GM18907 (cell line): ENCODE measurements around the gene FGF19.

Experiments
- ATAC-seq: cut with Tn5 transposase; IDR thresholded peaks from one replicate; pipeline ENCODE4 v1.9.1; 2021; ENCODE audit warnings: mild to moderate bottlenecking, moderate library complexity; ENCODE audit not compliant: unreplicated experiment

FGF19 gene

DNA sequence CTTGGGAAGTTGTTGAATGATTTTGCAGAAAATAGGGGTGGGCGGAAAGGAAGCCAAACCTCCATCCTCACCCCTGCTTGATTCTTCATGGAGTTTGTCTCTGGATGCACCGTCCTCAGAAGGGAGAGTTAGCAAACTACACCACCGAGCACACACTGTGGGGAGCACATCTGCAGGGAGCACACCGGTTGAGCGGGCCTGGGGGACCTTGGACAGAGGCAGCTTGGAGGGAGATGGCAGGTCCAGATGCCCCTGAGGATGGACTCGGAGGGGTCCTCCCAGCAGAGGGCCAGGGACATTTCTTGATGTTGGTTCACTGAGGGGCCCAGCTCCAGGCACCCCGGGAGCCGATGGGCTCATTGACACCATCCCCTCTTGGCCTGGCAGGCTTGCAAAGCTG, 15.1 kb upstream of the FGF19 start:
- no peak for ATAC-seq

DNA sequence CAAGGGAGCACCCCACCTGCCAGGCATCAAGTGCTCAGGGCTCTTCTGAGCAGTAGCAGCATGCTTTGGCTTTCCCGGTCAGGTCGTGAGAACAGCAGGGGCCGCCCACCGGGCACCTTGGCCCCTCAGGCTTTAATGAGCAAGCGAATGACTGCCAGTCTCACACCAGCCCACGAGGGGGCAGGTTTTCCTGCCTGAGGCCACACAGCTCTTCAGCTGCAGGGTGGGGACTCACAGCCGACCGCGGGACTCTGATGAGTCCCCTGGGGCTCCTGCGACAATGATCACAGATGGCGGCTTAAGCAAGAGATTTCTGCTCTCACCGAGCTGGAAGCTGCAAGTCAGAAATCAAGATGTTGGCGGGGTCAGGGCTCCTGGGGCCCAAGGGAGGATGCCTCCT, 14.3 kb upstream of the FGF19 start:
- ATAC-seq, result no peak

DNA sequence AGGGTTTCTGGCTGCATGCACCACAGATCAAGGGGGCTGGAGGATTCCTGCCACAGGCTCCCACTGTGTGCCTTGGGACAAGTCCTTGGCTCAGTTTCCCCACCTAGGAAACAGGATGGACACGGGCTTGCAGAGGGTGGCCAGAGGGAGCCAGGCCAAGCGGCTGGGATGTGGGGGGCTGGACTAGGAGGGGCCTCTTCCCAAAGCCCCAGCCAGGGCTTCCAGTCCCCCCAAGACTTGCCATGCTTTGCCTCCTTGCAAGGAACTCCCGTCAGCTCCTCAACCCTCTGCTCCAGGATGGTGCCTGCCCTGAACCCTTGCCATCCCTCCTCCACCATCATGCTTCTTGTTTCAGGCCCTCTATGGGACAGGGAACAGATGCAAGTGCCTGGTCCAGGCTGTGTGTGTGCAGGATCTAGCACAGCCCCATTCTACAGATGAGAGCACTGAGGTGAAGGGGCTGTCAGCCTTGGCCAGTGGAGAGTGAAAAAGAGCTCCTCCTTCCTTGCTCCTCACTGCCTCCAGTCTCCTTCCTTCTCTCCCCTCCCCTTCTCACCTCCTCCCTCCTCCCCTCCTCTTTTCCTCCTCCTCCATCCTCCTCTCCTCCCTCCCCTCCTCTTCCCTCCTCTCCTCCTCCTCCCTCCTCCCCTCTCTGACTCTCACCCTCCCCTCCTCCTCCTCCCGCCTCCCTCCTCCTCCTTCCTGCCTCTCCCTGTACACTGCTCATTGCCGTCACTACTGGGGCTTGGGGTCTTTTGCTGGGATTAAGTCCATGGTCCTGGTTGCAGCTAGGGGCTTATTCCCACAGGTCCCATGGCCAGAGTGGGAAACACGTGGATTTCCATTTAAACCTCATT, 13.3 kb upstream of the FGF19 start:
- ATAC-seq, result no peak

DNA sequence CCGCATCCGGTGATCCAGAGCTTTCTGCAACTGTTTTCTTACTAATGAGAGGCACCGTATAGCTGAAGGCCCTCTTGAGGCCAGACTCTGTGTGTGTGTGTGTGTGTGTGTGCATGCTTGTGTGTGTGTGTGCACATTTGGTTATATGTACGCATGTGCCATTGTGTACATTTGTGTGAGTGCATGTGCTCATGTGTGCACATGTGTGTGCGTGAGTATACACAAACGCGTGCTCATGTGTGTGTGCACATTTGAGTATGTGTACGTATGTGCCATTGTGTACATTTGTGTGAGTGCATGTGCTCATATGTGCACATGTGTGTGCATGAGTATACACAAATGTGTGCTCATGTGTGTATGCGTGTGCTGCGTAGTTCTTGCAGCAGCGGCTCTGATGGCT, 12.3 kb upstream of the FGF19 start:
- ATAC-seq, result no peak

DNA sequence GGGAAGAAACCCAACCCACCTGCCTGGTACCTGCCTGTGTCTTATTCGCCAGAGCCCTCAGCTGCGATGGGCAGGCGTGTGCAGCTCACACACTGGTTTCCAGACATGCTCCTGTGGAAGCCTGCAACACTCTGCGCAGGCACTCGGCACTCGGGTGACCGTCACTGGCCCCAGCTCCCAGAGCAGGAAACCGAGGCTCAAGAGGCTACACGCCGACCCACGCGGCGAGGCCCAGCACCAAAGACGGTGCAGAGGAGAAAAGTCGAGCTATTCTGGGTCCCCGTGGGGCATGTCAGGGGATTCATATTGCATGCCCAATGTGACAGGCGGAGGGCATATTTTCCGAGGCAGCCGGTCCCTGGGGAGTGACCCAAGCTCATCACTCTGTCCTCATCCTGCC, 11.6 kb upstream of the FGF19 start:
- ATAC-seq, result no peak

DNA sequence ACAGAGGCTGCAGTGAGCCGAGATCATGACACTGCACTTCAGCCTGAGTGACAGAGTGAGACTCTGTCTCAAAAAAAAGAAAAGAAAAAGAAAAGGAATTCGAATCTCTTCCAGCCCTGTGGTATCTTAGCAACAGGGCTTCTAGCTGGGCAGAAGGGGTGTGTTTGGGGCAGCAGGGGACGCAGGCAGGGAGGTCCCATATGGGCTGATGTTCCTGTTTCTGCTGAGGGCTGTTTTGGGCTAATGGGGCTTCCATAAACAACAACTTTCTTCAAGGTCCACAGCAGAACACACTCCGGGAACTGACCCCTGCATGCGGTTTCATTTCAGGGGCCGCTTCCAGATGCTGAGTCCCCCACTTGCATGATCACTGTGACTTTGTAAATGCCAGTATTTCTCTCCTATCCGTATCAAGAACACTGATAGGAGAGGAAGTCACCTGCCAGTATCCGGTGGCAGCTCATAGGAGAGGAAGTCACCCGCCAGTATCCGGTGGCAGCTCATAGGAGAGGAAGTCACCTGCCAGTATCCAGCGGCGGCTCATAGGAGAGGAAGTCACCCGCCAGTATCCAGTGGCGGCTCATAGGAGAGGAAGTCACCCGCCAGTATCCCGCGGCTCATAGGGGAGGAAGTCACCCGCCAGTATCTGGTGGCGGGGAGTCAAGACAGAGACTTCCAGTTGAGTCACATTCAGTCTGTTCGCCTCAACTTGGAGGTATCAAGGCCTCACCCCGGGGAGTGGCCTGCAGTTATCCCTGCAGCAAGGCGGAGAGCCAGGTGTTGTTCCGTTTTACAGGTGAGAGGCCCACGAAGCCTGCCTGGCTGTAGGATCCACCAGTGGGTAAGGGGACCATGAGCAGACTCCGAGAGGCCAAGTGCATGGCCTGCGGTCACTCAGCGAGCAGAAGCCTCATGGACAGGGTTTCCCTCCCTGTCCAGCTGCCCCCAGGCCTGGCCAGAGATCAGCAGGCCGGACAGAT, 8.3 kb upstream of the FGF19 start:
- no peak for ATAC-seq

DNA sequence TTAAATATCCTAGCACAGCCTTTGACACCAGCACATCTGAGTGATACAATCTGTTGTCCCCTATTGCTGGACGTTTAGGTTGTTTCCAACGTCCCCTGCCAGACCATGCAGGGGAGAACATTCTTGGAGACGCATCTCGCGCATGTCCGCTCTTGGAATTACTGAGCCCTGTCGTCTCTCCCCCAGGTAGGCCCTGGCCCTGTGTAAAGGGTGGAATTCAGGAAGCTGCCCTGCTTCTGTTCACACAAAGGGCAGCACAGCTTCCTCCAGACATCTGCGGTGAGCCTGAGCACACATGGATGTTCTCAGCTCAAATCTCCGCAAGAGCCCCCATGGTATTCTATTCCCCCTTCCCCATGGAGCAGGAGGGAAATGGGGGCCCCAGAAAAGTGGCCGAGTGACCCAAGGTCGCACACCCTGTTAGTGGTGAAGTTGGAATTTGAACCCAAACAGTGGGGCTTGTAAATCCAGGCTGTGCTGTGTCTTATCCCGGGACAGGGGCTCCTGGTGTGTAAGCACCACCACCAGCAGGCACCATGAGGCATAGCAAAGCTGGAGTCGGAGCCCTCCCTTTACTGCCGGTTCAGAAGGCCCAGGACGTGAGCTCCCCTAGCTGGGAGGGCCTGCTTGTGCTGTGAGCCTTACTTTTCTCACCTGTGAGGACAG, 5.0 kb upstream of the FGF19 start:
- no peak for ATAC-seq

DNA sequence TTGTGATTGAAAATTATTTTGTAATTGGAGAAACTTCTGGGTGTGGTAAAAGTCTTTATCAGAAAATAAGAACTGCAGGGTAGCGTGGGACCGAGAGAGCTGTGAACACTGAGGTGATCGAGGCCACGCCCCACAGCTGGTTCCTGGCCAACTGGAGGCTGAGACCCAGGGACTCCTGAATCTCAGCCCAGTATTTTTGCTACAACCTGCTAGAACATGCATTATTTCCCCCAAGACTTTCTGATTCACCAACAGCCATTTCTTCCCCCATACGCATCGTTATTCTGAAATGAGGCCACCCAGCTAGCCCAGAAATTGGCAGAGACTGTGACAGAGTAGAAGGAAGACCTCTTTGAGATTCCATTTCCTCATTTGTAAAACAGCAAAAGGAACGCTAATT, 3.4 kb upstream of the FGF19 start:
- no peak for ATAC-seq

DNA sequence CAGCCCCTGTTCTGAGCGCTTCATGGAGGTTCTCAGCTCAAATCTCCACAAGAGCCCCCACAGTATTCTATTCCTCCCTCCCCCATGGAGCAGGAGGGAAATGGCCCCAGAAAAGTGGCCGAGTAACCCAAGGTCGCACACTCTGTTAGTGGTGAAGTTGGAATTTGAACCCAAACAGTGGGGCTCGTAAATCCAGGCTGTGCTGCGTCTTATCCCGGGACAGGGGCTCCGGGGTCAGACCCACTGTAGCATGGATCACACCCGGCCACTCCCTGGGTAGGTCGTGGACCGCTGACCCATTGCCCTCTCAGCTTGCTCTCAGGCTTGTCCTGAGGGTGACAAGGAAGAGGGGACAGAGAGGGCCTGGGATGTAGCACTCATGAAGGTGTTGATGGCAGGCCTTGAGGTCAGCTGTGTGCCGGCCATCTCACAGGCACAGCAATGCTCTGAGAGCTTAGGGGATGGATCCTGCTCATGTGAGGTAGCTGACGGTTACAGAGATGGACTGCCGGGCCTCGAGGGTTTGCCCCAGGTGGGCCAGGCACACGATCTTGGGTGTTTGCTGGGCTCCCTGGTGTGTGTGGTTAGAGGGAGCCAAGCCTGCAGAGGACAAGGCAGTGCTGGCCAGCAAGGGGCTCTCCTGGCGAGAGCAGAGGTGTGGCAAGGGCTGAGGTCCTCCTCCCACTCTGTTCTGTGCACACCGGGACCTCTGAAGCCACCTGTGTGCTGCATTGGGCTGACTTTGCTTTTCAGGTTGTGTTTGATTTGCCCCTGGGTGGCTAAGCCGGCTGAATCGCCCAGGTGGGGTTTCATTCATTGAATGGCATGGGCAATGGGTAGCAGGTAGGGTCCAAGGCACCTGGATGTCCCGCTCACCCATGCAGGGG, 2.3 kb upstream of the FGF19 start:
- no peak for ATAC-seq

DNA sequence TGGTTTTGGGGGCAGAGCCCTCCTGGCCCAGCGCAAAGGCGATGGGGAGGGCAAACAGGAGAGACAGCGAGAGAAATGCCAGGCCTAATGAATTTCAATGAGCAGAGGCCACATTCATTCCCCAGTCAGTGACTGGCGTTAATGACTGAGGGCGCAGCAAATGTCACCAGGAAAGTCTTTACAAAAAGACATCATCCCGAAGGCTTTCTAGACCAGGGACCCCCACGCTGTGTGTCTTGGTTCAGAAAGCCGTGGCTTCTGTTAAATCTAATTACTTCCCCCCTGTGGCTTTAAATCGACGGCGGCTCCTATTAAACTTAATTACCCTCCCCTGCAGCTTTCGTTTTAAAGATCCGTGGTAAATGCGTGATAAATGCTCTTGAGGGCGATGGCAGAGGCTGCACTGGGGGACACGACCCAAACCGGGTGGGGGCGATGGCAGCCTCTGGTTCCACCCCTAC, 1.6 kb upstream of the FGF19 start:
- ATAC-seq, result no peak

DNA sequence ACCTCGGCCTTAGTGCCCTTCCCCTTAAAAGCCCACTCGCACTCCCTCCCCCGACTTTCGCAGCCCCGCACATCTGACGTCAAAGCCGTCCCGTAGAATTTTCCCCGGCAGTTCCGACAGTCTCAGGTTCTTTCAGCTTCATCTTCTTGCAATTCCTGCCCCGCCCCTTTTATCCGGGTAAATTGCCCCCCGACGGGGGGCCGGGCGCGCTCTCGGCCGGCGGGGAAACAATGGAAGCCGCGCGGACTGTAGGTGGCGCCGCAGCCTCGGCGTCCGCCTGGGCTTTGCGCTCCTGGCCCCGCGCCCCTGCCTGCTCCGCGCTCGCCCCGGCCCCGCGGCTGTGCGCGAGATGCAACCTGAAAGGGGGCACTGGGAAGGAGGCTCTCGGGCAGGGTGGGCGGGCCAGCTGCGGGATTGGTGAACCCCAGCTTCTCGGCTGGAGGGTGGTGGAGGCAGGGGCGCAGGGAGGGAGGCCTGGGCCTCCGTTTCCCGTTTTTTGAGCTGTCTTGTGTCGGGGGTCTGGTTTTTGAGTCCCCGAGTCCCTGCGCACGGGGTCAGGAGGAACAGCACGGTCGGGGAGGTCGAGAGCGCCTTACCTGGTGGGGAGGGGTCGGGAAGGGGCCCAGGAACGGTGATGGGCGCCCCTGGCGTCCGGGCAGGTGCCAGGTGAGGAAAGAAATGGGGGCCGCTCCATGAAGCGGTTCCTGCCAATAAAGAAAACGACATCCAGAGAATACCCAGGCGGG, 859 bp upstream of the FGF19 start:
- no peak for ATAC-seq

DNA sequence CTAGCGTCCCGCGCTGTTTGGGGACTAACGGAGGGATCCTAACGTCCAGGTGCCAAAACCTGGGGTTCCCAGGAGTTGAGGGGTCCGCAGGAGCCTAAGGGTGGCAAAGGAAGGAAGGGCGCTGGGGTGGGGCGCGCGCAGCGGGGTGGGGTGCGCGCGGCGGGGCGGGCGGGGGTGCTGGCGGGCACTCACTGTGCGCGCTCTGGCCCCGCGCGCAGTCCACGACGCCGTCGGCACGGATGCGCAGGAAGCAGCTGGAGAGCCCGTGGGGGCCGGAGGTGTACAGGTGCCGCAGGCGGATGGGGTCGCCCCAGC, 412 bp downstream of the FGF19 start:
- ATAC-seq, result no peak

DNA sequence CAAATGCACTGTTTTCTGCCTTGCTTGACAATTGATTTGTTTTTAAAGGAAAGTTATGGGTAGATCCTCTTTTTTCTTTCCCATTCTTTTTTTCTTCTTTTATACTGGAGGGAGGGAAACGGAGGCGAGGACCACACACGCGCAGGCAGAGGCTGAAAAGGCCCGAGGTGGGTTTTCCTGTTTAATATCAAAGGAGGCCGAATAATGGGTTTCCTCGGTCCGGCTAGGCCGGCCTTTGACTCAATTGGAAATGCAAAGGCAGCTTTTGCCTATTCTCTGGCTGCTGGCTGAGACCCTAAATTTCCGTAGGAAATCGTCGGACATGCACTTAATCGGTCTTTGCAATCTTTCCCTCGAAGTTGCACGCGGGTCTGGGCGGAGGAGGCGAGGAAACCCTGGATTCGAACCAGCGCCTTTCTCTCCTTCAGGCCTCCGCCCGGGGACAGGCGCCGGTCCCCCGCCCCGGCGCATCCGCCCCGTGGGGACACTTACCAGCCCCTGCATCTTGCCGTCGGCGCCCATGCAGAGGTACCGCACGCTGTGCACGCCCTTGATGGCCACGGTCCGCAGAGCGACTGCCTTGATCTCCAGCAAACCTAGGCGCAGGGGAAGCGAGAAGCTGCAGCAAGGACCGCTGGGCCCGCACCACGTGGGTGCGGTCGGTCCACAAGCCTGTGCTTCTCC, 911 bp downstream of the FGF19 start:
- ATAC-seq, result no peak

DNA sequence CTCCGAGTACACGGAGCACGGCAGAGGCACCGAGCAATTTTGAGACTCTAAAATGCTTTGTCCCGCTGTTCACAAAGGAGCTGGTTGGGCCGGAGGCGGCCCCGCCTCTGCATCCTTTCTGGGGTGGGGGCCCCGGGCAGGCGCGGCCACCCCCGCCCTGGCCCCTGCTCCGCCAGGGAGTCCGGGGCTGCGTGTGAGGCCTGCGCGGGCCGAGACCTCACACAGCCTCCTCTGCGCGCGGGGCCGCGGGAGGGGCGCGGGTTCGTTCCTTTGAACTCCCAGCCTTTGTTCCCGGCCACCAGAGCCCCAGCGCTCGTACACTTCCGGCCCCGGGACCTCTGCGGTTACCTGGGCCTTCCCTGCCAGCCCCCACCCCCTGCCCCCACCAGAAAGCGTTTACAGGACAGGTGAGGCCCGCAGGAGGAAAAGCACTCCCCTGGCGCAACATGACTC, 1.6 kb downstream of the FGF19 start:
- no peak for ATAC-seq

DNA sequence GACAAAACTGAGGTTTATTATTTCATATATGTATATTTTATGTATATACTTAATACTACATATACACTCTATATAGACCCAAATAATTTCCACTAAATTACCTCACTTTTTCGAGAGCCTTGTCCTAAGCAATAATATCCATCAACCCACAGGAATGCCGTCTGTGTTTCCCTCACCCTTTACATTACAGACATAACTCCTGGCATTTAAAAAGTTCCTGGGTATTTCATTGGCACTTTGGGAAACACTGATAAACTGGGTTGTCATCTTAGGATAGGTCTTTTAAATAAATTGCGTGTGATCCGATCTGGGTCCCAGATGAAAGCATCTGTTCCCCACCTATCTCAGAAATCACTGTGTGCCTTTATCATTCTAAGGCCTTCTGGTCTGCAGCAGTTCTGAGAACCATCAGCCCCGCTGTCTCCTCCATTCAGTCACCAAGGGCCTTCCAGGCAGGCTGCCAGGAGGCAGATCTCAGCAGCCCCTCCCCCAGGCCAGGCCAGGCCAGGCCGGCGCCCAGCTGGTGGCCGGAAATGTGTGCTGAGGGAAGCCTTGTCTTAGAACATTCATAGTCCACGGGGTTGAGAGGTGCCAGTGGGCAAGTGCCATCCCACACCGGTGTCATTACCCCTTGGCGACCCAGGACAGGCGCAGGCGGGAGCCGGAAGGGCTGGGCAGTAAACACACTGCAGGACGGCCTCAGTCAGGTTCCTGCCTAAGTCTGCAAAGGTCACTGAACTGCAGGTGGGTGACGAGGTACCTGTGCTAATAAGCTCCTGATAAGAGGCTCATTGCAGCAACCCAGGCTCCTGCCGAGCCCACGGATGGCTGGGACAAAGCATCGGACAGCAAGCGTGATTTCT, 3.3 kb downstream of the FGF19 start:
- no peak for ATAC-seq

DNA sequence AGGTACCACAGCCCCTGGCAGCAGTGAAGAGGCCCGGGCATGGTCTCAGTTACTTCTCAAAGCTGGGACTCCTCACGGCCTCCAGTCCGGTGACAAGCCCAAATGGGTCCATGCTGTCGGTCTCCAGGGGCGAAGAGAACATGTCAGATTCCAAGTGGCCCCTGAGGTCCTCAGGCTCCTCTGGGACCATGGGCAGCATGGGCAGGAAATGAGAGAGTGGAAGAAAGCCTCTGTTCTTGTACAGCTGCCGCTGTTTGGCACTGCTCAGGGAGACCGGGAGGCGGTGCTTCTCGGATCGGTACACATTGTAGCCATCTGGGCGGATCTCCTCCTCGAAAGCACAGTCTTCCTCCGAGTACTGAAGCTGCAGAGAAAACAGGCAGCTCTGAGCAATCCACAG, 4.6 kb downstream of the FGF19 start:
- ATAC-seq, result no peak

DNA sequence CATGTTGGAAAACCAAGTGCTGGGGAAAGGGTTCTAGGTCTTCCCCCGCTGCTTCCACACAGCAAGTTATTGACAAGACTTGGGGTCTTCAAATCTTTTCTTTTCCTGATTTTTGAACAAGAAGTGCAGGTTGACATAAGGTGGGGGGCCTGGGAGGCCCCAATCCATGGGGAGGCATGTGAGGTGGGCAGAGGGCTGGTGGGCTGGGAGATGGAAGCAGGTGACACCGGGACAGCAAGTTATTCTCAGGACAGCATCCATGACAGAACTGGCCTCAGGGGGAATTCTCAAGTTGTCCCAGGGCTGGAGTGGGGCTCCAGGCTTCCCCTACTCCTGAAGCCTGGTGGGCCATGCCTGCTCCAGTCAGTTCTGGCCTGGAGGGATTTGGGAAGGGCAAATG, 5.5 kb downstream of the FGF19 start:
- ATAC-seq, result no peak

DNA sequence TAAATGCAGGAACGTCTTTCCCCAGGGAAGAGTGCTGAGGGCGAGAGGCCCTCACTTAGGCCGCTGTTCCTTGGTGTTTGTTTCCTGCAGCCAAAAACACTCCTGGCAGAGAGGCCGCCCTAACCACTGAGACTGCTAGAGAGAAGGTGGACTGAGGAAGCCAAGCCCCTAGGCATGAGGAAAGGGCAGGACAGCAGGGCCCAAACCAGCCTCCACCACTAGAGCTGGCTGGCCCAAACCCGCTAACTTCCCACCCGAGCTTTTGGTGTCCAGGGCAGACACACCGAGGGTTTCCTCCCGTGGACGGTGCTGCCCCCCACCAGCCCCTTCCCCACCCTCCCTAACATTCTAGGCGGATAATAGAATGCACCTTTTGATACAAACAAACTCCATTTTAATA, 6.0 kb downstream of the FGF19 start:
- no peak for ATAC-seq
